Adrenal gland (tissue), 12 donors: ENCODE data around the gene AOC1. TPM values are rescaled to one million over a fixed set of nuclear protein-coding genes. Genes with fewer than 3 reads are reported as not detected.

ENCODE experiments used
- DNase-seq, 7 donors: peaks; one replicate each; pipeline ENCODE4 v3.0.0-alpha.2; 2019 to 2020
- H3K27ac ChIP-seq, 5 donors: fragments of 200-600 bp; sonication (generic) in 4 of 5; 1 replicate in 3 of 5; 2 replicates in 2 of 5; pipeline versions ENCODE4 v1.5.1 to v1.8.0; 2016 to 2020; ENCODE audit warnings: mild to moderate bottlenecking in 1 of 5
- H3K27me3 ChIP-seq: fragments of 200-600 bp; 2 replicates; pipeline ENCODE4 v1.8.0; 2021
- H3K36me3 ChIP-seq, 2 donors: fragments of 200-600 bp; replicated peaks in 1 of 2; 1 replicate in 1 of 2; 2 replicates in 1 of 2; pipeline versions ENCODE4 v1.5.1 to v1.8.0; 2018 to 2022
- H3K4me1 ChIP-seq, 2 donors: fragments of 200-600 bp; replicated peaks in 1 of 2; 1 replicate in 1 of 2; 2 replicates in 1 of 2; pipeline versions ENCODE4 v1.5.1 to v1.8.0; 2018 to 2021
- H3K4me3 ChIP-seq, 4 donors: fragments of 200-600 bp; sonication (generic) in 3 of 4; one replicate each; pipeline ENCODE4 v1.5.1; 2016 to 2018
- H3K9me3 ChIP-seq, 3 donors: fragments of 200-600 bp; sonication (generic) in 1 of 3; replicated peaks in 1 of 3; 1 replicate in 2 of 3; 2 replicates in 1 of 3; pipeline versions ENCODE4 v1.5.1 to v1.8.0; 2016 to 2021
- CTCF ChIP-seq, 6 experiments: fragments of 450-650 bp in 4 of 6; fragments of 200-600 bp in 2 of 6; sonication (generic) in 1 of 6; IDR thresholded peaks; 1 replicate in 5 of 6; 2 replicates in 1 of 6; pipeline versions ENCODE4 v1.5.1 to v1.8.0; 2016 to 2021; ENCODE audit warnings: antibody characterized with exemption in 6 of 6, mild to moderate bottlenecking in 2 of 6, moderate library complexity in 1 of 6
- POLR2A ChIP-seq, 2 donors: fragments of 450-650 bp; IDR thresholded peaks; one replicate each; pipeline ENCODE4 v1.6.1; 2017; ENCODE audit warnings: antibody characterized with exemption in 2 of 2, mild to moderate bottlenecking in 2 of 2, moderate library complexity in 1 of 2
- WGBS, 4 donors: extraction: QIAGEN DNeasy Blood & Tissue Kit in 2 of 4; methylation state at CpG; one replicate each; pipeline versions ENCODE4 v1.1.5 to v1.1.7; 2013 to 2017; 5-methylcytosine and 5-hydroxymethylcytosine counted together
- intact Hi-C, 2 donors: fragments of 100-400 bp; cut with DNase I; formaldehyde crosslinking; loops; one replicate each; pipeline versions ENCODE4 v1.14.1 to v1.15.0; 2022 to 2023
- polyA plus RNA-seq, 3 donors: library from polyadenylated mRNA; stranded (reverse); fragments of 200-250 nt in 2 of 3; fragments of 350-450 nt in 1 of 3; fragmentation: Illumina TruSeq in 1 of 3; extraction: RNeasy Lipid Tissue Mini Kit (QIAGEN cat#74804) in 1 of 3; gene quantifications; one replicate each; pipeline ENCODE4 v1.2.3, GENCODE V29; 2013 to 2014
- total RNA-seq, 9 donors: library from RNA; depleted of rRNA in 4 of 9; stranded (reverse); fragments of >200 nt in 4 of 9; fragments of 120-200 nt in 1 of 9; fragmentation: NEBNext Ultra II Directional in 1 of 9; extraction: Animal tissue kit (Norgen Biotek cat#: 25700) in 1 of 9; gene quantifications; one replicate each; pipeline versions ENCODE4 v1.1.0 to v1.2.4, GENCODE V29; 2013 to 2023
- donor health status: healthy with polysubstance abuse.
- donor health status: Bipolar disorder and iron deficiency.
- donor health status: DM: yes; HTN: yes; CAD: no.
- donor health status: DM: no; HTN: no; CAD: no.
- donor health status: DM: no; HTN: no; CAD: no.
- donor health status: DM: yes; HTN: yes; CAD: no.

Gene AOC1
- total and polyA plus RNA-seq, 12 donors = 0.10 to 0.32 (median 0.15) TPM; not detected in 7

GRCh38 chr7:150858236-150859197 is 6.2 kb downstream of the AOC1 start:
- Histone ChIP-seq H3K27ac (no peak overlapping the region), H3K36me3 (no peaks in the 10 kb centered on the region), H3K9me3 (no peaks in the 10 kb centered on the region), H3K4me1 (peaks cover 0 to 7% of the 10 kb centered on the region in 2 donors), H3K27me3 (no peaks in the 10 kb centered on the region), H3K4me3 (no peak overlapping the region)
- TF ChIP-seq POLR2A (IDR thresholded peaks at IDR 0.05) (no peak), CTCF (IDR thresholded peaks at IDR 0.05) (no peak)
- 82 to 89% (median 85%) methylated on average over 16 to 17 of the region's 18 CpGs for WGBS, 4 donors
- intact Hi-C loops = no loop called here
- DNase-seq = peak in 2 of 7 donors; percentile 4 to 20

- DNase-seq = peak in 2 of 7 donors; percentile 7 to 33
- H3K27me3 ChIP-seq = no peaks in the 10 kb centered on the region
- TF ChIP-seq CTCF (IDR thresholded peaks at IDR 0.05) (no peak), POLR2A (IDR thresholded peaks at IDR 0.05) (no peak)
- intact Hi-C loops = no loop called here
- peaks cover 0 to 6% of the 10 kb centered on the region in 2 donors for H3K4me1 ChIP-seq
- WGBS, 4 donors = 61 to 77% (median 71%) methylated on average over 6 to 14 of the region's 14 CpGs
- no peak overlapping the region for H3K4me3 ChIP-seq
- no peaks in the 10 kb centered on the region for H3K9me3 ChIP-seq
- no peak overlapping the region for H3K27ac ChIP-seq
- no peaks in the 10 kb centered on the region for H3K36me3 ChIP-seq
Measured at GRCh38 chr7:150860291-150860977, 8.1 kb downstream of the AOC1 start.

GRCh38 chr7:150860978-150861295 is 8.6 kb downstream of the AOC1 start:
- Histone ChIP-seq H3K4me3 (no peak overlapping the region), H3K4me1 (peaks cover 0 to under 1% of the 10 kb centered on the region in 2 donors), H3K27ac (no peak overlapping the region), H3K36me3 (no peaks in the 10 kb centered on the region), H3K27me3 (no peaks in the 10 kb centered on the region), H3K9me3 (no peaks in the 10 kb centered on the region)
- intact Hi-C loops = no loop called here
- no peak for TF ChIP-seq CTCF (IDR thresholded peaks at IDR 0.05)
- no peak for TF ChIP-seq POLR2A (IDR thresholded peaks at IDR 0.05)
- DNase-seq = peak in 2 of 7 donors; percentile 9 to 17
- WGBS, 4 donors = 60 to 78% (median 74%) methylated on average over 3 to 9 of the region's 9 CpGs

GRCh38 chr7:150862356-150862755 is 10.0 kb downstream of the AOC1 start:
- intact Hi-C loops = no loop called here
- Histone ChIP-seq H3K27me3 (no peaks in the 10 kb centered on the region), H3K4me3 (no peak overlapping the region), H3K27ac (no peak overlapping the region), H3K36me3 (no peaks in the 10 kb centered on the region), H3K4me1 (no peaks in the 10 kb centered on the region), H3K9me3 (no peaks in the 10 kb centered on the region)
- 77 to 93% (median 87%) methylated on average over 6 of the region's 6 CpGs for WGBS, 4 donors
- TF ChIP-seq CTCF (IDR thresholded peaks at IDR 0.05) (no peak), POLR2A (IDR thresholded peaks at IDR 0.05) (no peak)
- no peak for DNase-seq
